Bronchial epithelial cell (primary cell): ENCODE data around the gene TBC1D22A. TPM values are rescaled to one million over a fixed set of nuclear protein-coding genes. Genes with fewer than 3 reads are reported as not detected.

Source experiments
- DNase-seq: peaks from one replicate; pipeline ENCODE4 v3.0.0-alpha.2; 2010; ENCODE audit warnings: low read depth
- FAIRE-seq: peaks from 2 replicates; lab custom pipeline; 2011; peaks lifted over from hg19 to GRCh38; lab: Jason Lieb, UNC
- H3K27me3 ChIP-seq: 2 replicates; pipeline ENCODE4 v1.5.1; 2011; ENCODE audit warnings: low read length; ENCODE audit not compliant: control insufficient read depth, insufficient read depth
- H3K36me3 ChIP-seq: 2 replicates; pipeline ENCODE4 v1.5.1; 2011; ENCODE audit warnings: low read length; ENCODE audit not compliant: control insufficient read depth, insufficient read depth
- H3K4me3 ChIP-seq: 2 replicates; pipeline ENCODE4 v1.5.1; 2011; ENCODE audit warnings: mild to moderate bottlenecking, low read depth, low read length, control low read depth
- total RNA-seq: library from RNA; depleted of rRNA; stranded (reverse); fragments of >200 nt; gene quantifications from 2 replicates; pipeline ENCODE4 v1.2.1, GENCODE V29; 2014
- TF ChIP-seq, protein P1 (sequence below): IDR thresholded peaks from 2 replicates; pipeline ENCODE4 v1.5.1; 2011; ENCODE audit warnings: mild to moderate bottlenecking, moderate library complexity, low read length, control low read depth, inconsistent platforms; ENCODE audit not compliant: insufficient read depth, severe bottlenecking

TBC1D22A gene
- total RNA-seq, 1 donor from 2014 or later = 10.0 TPM

DNA sequence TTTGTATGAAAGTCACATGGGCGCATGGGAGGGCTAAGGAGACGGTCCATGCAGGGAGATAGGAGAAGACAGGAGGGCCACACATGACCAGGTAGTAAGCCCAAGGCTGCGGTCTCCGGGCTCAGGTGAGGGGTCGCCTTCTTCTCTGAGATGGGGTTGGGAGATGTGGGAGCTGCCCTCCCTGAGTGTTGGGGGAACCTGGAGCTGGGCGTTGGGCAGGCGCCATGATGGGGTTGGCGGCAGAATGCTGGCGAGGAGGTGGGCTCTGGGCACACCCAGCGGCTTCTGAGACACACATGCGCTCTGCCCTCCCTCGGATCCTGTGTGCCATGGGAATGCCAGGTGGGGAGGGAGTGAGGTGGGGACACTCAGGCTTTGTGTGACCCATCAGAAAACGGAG is 254.8 kb downstream of the TBC1D22A start:
- DNase-seq (no peak), FAIRE-seq (no peak)
- no peaks in the 10 kb centered on the region for H3K27me3 ChIP-seq
- H3K36me3 ChIP-seq = peaks cover 6% of the 10 kb centered on the region
- TF ChIP-seq, protein P1, sequence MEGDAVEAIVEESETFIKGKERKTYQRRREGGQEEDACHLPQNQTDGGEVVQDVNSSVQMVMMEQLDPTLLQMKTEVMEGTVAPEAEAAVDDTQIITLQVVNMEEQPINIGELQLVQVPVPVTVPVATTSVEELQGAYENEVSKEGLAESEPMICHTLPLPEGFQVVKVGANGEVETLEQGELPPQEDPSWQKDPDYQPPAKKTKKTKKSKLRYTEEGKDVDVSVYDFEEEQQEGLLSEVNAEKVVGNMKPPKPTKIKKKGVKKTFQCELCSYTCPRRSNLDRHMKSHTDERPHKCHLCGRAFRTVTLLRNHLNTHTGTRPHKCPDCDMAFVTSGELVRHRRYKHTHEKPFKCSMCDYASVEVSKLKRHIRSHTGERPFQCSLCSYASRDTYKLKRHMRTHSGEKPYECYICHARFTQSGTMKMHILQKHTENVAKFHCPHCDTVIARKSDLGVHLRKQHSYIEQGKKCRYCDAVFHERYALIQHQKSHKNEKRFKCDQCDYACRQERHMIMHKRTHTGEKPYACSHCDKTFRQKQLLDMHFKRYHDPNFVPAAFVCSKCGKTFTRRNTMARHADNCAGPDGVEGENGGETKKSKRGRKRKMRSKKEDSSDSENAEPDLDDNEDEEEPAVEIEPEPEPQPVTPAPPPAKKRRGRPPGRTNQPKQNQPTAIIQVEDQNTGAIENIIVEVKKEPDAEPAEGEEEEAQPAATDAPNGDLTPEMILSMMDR = no peak
- no peak overlapping the region for H3K4me3 ChIP-seq

DNA sequence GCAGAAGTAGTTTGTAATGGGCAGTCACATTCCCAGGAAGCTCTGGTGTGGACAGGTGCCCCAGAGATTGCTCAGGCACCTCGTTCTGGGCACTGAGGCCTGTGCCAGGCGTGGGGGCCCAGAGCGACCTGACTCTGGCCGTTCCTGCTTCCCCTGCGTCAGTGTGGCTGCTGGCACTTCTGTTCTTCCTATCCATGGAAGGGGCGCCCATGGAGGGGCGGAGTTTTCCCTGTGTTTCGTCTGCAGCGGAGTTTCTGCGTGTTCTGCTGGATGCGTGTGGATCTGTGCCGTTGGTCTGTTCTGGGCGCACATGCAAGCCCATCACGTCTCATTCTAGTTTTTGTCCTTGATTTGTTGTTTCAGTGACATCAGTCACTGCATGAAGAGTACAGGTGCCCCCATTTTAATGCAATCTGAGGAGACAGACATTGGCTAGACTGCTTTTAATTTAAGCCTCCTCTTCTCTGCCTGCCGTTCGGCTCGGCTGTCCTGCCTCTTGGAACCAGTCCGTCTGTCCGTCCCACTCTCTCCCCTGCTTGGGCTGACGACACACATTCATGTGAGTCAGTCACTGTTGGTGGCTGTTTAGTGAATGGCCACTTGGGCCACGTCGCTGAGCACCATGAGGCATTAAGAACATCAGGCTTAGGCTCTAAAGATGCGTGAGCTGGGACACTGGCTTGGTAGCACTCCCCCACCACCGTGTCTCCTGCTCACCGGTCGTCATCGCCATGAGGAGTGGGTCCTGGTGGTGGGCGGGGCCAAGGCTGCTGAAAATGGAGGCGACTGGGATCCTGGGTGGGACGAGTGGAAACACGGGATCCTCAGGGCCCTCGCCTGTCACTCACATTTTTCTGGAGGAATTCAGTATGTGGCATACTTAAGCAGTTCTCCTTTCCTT is 255.8 kb downstream of the TBC1D22A start:
- Histone ChIP-seq H3K36me3 (peaks cover 6% of the 10 kb centered on the region), H3K27me3 (no peaks in the 10 kb centered on the region), H3K4me3 (no peak overlapping the region)
- DNase-seq = no peak
- peak; percentile 81 for FAIRE-seq
- TF ChIP-seq, protein P1 = no peak

DNA sequence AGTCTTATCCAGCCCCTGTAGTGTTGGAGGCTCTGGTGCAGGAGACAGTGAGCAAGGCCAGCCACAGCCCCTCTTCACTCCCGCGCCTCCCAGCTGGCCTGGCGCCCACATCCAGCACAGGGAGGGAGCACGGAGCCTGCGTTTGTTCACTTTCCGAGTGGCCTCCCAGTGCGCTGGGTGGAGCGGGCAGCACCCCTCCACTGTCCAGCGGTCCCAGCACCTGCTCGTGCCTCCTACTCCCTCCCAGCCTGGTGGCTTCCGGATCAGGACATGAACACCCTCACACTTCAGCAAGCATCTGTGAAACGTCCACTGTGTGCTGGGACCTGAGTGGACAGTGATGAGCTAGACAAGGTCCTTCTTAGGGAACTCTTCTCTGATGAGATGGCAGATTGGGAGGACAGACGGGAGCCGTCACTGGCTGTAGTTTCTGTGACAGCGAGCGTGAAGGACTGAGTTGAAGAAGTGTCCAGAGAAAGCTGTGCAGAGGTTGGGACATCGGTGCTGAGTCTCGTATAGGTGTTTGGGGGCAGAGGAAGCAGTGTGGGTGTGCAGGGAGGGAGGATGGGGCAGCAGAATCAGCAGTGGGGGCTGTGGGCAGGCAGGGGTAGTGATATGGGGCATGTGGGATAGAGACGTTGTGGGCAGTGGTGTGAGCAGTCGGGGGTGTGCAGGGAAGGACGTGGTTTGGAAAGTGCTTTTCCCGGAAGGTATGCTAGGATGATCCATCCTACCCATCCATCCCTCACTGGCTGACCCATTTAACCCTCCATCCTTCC is 256.8 kb downstream of the TBC1D22A start:
- peaks cover 5% of the 10 kb centered on the region for H3K36me3 ChIP-seq
- TF ChIP-seq, protein P1 = no peak
- DNase-seq (no peak), FAIRE-seq (peak; percentile 66)
- no peaks in the 10 kb centered on the region for H3K27me3 ChIP-seq
- H3K4me3 ChIP-seq = no peak overlapping the region

DNA sequence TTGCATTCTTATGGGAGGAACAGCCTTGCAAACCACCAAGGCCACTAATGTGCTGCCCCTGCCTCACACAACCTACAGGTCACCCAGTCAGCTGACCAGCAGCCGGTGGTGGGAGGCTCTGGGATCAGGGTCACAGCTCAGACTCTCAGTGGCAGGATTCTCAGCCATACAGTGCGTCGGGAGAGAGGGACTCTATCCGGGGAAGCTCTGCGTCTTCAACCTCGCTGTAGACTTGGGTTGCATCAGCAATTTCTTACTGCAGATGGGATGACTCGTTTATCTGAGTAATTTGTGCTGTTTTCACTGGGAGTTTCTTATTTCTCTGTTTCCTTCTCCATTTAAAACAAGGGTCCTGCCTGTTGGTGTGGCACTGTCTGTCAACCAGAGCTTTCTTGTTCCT is 257.7 kb downstream of the TBC1D22A start:
- DNase-seq (peak; percentile 15), FAIRE-seq (no peak)
- no peak overlapping the region for H3K4me3 ChIP-seq
- TF ChIP-seq, protein P1 = no peak
- H3K36me3 ChIP-seq = peaks cover 3% of the 10 kb centered on the region
- H3K27me3 ChIP-seq = no peaks in the 10 kb centered on the region

DNA sequence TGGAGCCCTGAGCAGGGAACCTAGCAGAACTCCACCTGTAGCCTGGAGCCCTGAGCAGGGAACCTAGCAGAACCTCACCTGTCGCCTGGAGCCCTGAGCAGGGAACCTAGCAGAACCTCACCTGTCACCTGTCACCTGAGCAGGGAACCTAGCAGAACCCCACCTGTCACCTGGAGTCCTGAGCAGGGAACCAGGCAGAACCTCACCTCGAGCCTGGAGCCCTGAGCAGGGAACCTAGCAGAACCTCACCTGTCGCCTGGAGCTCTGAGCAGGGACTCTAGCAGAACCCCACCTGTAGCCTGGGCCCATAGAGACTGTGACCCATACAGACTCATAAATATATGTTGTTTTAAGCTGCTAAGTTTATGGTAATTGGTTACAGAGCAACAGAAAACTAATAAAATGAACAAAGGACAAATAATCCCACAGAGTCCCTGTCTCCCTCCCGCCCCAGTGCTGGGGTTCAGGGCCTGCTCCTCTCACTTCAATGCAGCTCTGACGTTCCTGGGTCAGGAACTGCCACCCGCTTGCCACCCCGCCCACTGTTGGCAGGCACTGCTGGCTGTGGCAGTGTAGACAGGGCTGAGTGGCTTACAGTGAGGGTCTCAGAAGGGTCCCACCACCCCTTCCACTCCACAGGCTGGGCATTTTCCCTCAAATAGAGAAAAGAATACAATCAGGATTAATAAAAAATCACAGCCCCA is 259.1 kb downstream of the TBC1D22A start:
- DNase-seq (no peak), FAIRE-seq (no peak)
- no peak overlapping the region for H3K4me3 ChIP-seq
- TF ChIP-seq, protein P1 = no peak
- H3K27me3 ChIP-seq = no peaks in the 10 kb centered on the region
- H3K36me3 ChIP-seq = peaks cover 3% of the 10 kb centered on the region
